ENCODE data around the gene PRKN. TPM values are rescaled to one million over a fixed set of nuclear protein-coding genes. Genes with fewer than 3 reads are reported as not detected.

Gene PRKN
- total and polyA plus RNA-seq, 9 of the 15 experiments (the other 6 are each of a cell fraction or from before 2014, with no cell fraction given), result 0.03 to 0.96 (median 0.15) TPM; not detected in 2

DNA sequence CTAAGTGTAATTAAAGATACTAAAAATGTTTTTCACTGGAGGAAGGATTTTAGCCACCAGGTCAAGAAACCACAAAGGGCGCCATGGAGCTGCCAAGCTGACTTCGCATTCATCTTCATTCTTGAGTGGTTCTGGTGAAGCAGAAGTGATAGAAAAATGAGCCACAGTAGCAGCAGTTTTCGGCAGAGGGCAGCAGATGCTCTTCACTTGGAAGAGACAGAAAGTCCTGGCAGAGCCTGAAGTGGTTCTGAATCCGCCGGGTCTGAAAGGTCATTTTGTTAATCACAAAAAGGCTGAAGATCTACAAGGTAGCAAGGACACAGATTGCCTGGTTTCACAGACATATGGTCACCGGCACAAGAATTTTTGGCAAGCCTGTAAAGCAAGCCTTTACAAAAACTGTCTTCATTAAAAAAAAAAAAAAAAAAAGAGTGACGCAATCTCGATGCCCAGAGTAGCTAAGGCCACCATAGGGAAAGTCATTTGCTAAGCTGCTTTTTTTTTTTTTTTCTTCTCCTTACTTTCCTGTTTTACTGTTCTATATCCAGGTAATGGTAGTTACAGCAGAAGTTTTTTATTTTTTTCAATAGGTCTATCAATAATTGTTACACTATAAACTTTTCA, 1108.6 kb downstream of the PRKN start (continued):
- TF ChIP-seq, protein P1, sequence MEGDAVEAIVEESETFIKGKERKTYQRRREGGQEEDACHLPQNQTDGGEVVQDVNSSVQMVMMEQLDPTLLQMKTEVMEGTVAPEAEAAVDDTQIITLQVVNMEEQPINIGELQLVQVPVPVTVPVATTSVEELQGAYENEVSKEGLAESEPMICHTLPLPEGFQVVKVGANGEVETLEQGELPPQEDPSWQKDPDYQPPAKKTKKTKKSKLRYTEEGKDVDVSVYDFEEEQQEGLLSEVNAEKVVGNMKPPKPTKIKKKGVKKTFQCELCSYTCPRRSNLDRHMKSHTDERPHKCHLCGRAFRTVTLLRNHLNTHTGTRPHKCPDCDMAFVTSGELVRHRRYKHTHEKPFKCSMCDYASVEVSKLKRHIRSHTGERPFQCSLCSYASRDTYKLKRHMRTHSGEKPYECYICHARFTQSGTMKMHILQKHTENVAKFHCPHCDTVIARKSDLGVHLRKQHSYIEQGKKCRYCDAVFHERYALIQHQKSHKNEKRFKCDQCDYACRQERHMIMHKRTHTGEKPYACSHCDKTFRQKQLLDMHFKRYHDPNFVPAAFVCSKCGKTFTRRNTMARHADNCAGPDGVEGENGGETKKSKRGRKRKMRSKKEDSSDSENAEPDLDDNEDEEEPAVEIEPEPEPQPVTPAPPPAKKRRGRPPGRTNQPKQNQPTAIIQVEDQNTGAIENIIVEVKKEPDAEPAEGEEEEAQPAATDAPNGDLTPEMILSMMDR (IDR thresholded peaks at IDR 0.05 in 2 of 3, conservative IDR thresholded peaks at IDR 0.05 in 1 of 3; ENCODE audit: insufficient read depth in 2 of 3, low read depth in 1 of 3, low read length in 3 of 3), result peak; percentile 54 to 59 (median 56)
- TF ChIP-seq TRIM24 (IDR thresholded peaks at IDR 0.05) (no peak), NUFIP1 (IDR thresholded peaks at IDR 0.05; ENCODE audit: partially characterized antibody) (no peak), ZZZ3 (IDR thresholded peaks at IDR 0.05) (no peak), ZNF274 (IDR thresholded peaks at IDR 0.05; ENCODE audit: borderline replicate concordance, low read depth, low read length) (no peak), CEBPB (tag; IDR thresholded peaks at IDR 0.05) (peak; percentile 85), TCF7L2 (IDR thresholded peaks at IDR 0.05; ENCODE audit: low read depth, low read length) (no peak), KLF6 (CRISPR knock-in tag; IDR thresholded peaks at IDR 0.05; ENCODE audit: borderline replicate concordance) (no peak), SMAD4 (CRISPR knock-in tag; conservative IDR thresholded peaks at IDR 0.05) (no peak), LARP7 (IDR thresholded peaks at IDR 0.05) (no peak), ZNF347 (CRISPR knock-in tag; IDR thresholded peaks at IDR 0.05; ENCODE audit: low read depth) (no peak), ATF7 (IDR thresholded peaks at IDR 0.05) (peak; percentile 49; the same call in 1 of the 2 replicates), NR3C1 (CRISPR knock-in tag; IDR thresholded peaks at IDR 0.05) (no peak), HDAC8 (tag; IDR thresholded peaks at IDR 0.05) (no peak)
- TF ChIP-seq, protein P2, sequence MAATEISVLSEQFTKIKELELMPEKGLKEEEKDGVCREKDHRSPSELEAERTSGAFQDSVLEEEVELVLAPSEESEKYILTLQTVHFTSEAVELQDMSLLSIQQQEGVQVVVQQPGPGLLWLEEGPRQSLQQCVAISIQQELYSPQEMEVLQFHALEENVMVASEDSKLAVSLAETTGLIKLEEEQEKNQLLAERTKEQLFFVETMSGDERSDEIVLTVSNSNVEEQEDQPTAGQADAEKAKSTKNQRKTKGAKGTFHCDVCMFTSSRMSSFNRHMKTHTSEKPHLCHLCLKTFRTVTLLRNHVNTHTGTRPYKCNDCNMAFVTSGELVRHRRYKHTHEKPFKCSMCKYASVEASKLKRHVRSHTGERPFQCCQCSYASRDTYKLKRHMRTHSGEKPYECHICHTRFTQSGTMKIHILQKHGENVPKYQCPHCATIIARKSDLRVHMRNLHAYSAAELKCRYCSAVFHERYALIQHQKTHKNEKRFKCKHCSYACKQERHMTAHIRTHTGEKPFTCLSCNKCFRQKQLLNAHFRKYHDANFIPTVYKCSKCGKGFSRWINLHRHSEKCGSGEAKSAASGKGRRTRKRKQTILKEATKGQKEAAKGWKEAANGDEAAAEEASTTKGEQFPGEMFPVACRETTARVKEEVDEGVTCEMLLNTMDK (IDR thresholded peaks at IDR 0.05; ENCODE audit: borderline replicate concordance, insufficient read depth, low read depth, low read length, poor library complexity, severe bottlenecking), result no peak
- TF ChIP-seq, protein P3, sequence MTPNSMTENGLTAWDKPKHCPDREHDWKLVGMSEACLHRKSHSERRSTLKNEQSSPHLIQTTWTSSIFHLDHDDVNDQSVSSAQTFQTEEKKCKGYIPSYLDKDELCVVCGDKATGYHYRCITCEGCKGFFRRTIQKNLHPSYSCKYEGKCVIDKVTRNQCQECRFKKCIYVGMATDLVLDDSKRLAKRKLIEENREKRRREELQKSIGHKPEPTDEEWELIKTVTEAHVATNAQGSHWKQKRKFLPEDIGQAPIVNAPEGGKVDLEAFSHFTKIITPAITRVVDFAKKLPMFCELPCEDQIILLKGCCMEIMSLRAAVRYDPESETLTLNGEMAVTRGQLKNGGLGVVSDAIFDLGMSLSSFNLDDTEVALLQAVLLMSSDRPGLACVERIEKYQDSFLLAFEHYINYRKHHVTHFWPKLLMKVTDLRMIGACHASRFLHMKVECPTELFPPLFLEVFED (CRISPR knock-in tag; conservative IDR thresholded peaks at IDR 0.05), result no peak
- TF ChIP-seq, protein P4, sequence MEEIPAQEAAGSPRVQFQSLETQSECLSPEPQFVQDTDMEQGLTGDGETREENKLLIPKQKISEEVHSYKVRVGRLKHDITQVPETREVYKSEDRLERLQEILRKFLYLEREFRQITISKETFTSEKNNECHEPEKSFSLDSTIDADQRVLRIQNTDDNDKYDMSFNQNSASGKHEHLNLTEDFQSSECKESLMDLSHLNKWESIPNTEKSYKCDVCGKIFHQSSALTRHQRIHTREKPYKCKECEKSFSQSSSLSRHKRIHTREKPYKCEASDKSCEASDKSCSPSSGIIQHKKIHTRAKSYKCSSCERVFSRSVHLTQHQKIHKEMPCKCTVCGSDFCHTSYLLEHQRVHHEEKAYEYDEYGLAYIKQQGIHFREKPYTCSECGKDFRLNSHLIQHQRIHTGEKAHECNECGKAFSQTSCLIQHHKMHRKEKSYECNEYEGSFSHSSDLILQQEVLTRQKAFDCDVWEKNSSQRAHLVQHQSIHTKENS (CRISPR knock-in tag; IDR thresholded peaks at IDR 0.05), result no peak
